BJ (cell line): Measurements from ENCODE around the gene FBXO38. TPM values are rescaled to one million over a fixed set of nuclear protein-coding genes. Genes with fewer than 3 reads are reported as not detected.

ENCODE experiments used
- CTCF ChIA-PET: fragments of 350-600 bp; formaldehyde crosslinking; extraction: SDS; loops from one replicate; lab custom pipeline; 2021; ENCODE audit warnings: antibody characterized with exemption, inconsistent platforms; lab: Yijun Ruan, JAX
- POLR2A ChIA-PET: fragments of 300-600 bp; sonication (Branson Sonifier 250); formaldehyde crosslinking; extraction: SDS; loops from one replicate; lab custom pipeline; 2021; ENCODE audit warnings: antibody characterized with exemption; lab: Charles Lee
- DNase-seq: peaks from one replicate; pipeline ENCODE4 v3.0.0-alpha.2; 2011; ENCODE audit warnings: low read depth
- H3K27me3 ChIP-seq: 2 replicates; pipeline ENCODE4 v1.6.0; 2011; ENCODE audit warnings: low read length; ENCODE audit not compliant: control insufficient read depth, insufficient read depth
- H3K36me3 ChIP-seq: 2 replicates; pipeline ENCODE4 v1.5.1; 2011; ENCODE audit warnings: low read length; ENCODE audit not compliant: control insufficient read depth, insufficient read depth
- H3K4me3 ChIP-seq: 2 replicates; pipeline ENCODE4 v1.5.1; 2011; ENCODE audit warnings: low read depth, mild to moderate bottlenecking, control low read depth, low read length
- polyA plus RNA-seq: library from polyadenylated mRNA; depleted of rRNA; stranded (reverse); fragments of >200 nt; gene quantifications from 2 replicates; pipeline ENCODE4 v1.2.3, GENCODE V29; 2011
- TF ChIP-seq, protein P1 (sequence below): IDR thresholded peaks from 2 replicates; pipeline ENCODE4 v1.5.1; 2011; ENCODE audit warnings: low read depth, mild to moderate bottlenecking, control low read depth, inconsistent platforms, low read length, moderate library complexity; ENCODE audit not compliant: insufficient read depth

The FBXO38 gene
- polyA plus RNA-seq, 1 experiment, result 19.3 TPM

DNA sequence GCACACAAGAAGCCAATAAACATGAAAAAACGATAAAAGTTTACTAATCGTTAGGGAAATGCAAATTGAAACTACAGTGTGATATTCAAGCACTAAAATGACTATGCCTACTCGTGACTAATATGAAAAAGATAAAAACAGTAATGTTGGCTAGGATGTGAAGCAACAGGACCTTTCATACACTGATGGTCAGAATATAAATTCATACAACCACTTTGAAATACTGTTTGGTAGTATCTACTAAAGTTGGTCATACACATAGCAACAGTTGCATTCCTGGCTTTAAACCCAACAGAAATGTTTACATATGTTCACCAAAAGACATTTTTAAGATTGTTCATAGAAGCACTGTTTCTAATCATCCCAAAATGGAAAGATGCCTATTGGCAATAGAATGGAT, 24.3 kb downstream of the FBXO38 start:
- TF ChIP-seq, protein P1, sequence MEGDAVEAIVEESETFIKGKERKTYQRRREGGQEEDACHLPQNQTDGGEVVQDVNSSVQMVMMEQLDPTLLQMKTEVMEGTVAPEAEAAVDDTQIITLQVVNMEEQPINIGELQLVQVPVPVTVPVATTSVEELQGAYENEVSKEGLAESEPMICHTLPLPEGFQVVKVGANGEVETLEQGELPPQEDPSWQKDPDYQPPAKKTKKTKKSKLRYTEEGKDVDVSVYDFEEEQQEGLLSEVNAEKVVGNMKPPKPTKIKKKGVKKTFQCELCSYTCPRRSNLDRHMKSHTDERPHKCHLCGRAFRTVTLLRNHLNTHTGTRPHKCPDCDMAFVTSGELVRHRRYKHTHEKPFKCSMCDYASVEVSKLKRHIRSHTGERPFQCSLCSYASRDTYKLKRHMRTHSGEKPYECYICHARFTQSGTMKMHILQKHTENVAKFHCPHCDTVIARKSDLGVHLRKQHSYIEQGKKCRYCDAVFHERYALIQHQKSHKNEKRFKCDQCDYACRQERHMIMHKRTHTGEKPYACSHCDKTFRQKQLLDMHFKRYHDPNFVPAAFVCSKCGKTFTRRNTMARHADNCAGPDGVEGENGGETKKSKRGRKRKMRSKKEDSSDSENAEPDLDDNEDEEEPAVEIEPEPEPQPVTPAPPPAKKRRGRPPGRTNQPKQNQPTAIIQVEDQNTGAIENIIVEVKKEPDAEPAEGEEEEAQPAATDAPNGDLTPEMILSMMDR, result no peak
- DNase-seq, result no peak
- H3K4me3 ChIP-seq, result no peak overlapping the region
- H3K36me3 ChIP-seq, result peaks cover 6% of the 10 kb centered on the region
- no peaks in the 10 kb centered on the region for H3K27me3 ChIP-seq
- CTCF ChIA-PET, result interaction anchor here (1.5 kb wide), 1 partner anchor 11 kb away, joined by 6 read pairs; no protein-coding TSS in a partner anchor
- POLR2A ChIA-PET, result no interaction called here

DNA sequence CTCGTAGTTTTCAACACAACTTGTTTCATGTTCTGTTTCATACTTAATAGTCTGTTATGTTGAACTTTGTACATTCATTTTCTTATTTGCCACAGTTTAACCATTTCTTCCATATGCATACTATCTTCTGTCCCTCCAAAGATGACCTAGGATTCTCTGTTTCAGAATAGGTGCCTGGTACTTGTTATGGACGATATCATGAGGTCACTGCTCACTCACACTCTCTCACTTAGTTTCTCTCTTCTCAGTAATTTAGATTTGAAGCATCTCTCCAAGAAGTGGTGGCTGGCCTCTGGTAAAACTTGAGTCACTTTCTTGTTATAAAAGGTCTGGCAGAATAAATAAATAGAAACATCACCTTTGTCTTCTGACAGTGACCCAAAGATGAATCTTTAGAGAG, 28.4 kb downstream of the FBXO38 start:
- ChIA-PET CTCF (interaction anchor here (0.6 to 2.4 kb wide), 5 partner anchors 11 to 30 kb away, joined by 3 to 6 read pairs (median 5); no protein-coding TSS in a partner anchor), POLR2A (no interaction called here)
- H3K36me3 ChIP-seq, result peaks cover 10% of the 10 kb centered on the region
- H3K27me3 ChIP-seq, result no peaks in the 10 kb centered on the region
- TF ChIP-seq, protein P1, result no peak
- DNase-seq, result no peak
- H3K4me3 ChIP-seq, result no peak overlapping the region

DNA sequence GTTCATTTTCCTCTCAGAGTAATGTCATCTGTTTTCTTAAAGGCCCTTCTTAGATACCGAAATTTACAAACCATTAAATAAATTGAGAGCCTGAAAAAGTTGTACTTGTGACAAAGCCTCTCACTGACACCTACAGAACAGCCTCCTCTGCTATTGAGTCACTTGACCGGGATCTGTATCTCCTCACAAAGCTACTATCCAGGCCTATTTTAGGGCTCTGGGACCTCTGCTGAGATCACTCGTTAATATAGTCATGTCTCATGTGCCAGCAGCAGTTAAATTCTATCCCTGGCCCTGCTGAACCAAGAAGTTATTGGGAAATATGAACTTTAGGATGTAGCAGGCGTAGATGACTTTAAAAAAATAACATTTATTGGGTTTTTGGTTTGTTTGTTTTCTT, 31.1 kb downstream of the FBXO38 start:
- TF ChIP-seq, protein P1, result no peak
- ChIA-PET POLR2A (no interaction called here), CTCF (no interaction called here)
- peaks cover 20% of the 10 kb centered on the region for H3K36me3 ChIP-seq
- H3K27me3 ChIP-seq, result no peaks in the 10 kb centered on the region
- no peak for DNase-seq
- no peak overlapping the region for H3K4me3 ChIP-seq

DNA sequence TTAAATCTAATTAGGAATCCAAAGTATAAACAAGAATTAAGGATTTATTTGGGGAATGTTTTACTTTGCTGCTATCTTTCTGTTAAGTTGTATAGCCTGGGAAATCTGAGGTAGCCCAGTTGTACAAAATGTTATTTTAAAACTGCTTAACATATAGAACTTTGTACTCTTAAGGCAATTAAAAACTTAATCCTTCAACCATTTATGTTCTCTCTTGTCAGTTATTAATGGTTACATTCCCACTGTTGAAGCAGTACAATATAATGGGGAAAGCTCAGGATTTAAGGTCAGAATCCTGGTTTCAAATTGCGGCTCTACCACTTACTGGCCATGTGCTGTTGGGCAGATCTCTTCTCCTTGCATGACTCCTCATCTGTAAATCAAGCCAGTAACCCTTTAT, 32.7 kb downstream of the FBXO38 start:
- Histone ChIP-seq H3K27me3 (no peaks in the 10 kb centered on the region), H3K4me3 (no peak overlapping the region), H3K36me3 (peaks cover 16% of the 10 kb centered on the region)
- ChIA-PET CTCF (interaction anchor here (1.2 kb wide), 1 partner anchor 16 kb away, joined by 3 read pairs; no protein-coding TSS in a partner anchor), POLR2A (no interaction called here)
- DNase-seq, result no peak
- TF ChIP-seq, protein P1, result no peak

DNA sequence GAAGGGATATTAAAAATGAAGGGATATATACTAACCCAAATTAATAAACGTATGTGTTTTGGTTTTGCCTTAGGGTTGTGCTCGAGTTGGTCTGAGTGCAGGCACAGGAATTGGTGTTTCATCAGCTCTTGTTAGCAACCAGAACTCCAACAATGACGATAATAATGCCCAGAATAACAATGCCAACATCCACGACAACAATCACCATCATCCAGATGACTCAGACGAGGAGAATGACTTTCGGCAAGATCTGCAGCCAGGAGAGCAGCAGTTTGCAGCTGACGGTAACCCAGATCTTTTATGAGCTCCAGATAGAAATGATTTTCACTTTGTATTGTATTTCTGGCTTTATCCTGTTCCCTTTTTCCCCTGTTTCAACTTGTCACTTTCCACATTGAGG, 33.2 kb downstream of the FBXO38 start:
- POLR2A ChIA-PET, result no interaction called here
- no peak overlapping the region for H3K4me3 ChIP-seq
- CTCF ChIA-PET, result interaction anchor here (1.2 kb wide), 1 partner anchor 15 kb away, joined by 3 read pairs; no protein-coding TSS in a partner anchor
- DNase-seq, result no peak
- TF ChIP-seq, protein P1, result no peak
- no peaks in the 10 kb centered on the region for H3K27me3 ChIP-seq
- H3K36me3 ChIP-seq, result peaks cover 16% of the 10 kb centered on the region
